Osteocyte (in vitro differentiated cells): Measurements from ENCODE around the gene ZSWIM9. TPM values are rescaled to one million over a fixed set of nuclear protein-coding genes. Genes with fewer than 3 reads are reported as not detected.

Experiments used
- DNase-seq: peaks from one replicate; pipeline ENCODE4 v3.0.0; 2021; ENCODE audit warnings: mixed read lengths; ENCODE audit not compliant: unreplicated experiment; ENCODE audit errors: extremely low spot score
- H3K27ac Mint-ChIP-seq: one replicate; pipeline ENCODE4 v1.8.0; 2021; ENCODE audit warnings: mild to moderate bottlenecking, mixed read lengths; ENCODE audit not compliant: unreplicated experiment
- H3K27me3 Mint-ChIP-seq: one replicate; pipeline ENCODE4 v1.8.0; 2021; ENCODE audit warnings: mixed read lengths; ENCODE audit not compliant: unreplicated experiment
- H3K36me3 Mint-ChIP-seq: one replicate; pipeline ENCODE4 v1.8.0; 2021; ENCODE audit warnings: mixed read lengths; ENCODE audit not compliant: unreplicated experiment
- H3K4me1 Mint-ChIP-seq: one replicate; pipeline ENCODE4 v1.8.0; 2021; ENCODE audit warnings: mixed read lengths; ENCODE audit not compliant: unreplicated experiment
- H3K4me3 Mint-ChIP-seq: one replicate; pipeline ENCODE4 v1.8.0; 2021; ENCODE audit warnings: mild to moderate bottlenecking, moderate library complexity, mixed read lengths; ENCODE audit not compliant: unreplicated experiment
- H3K9me3 Mint-ChIP-seq: one replicate; pipeline ENCODE4 v1.8.0; 2021; ENCODE audit warnings: mixed read lengths; ENCODE audit not compliant: unreplicated experiment
- total RNA-seq: library from RNA; stranded (reverse); gene quantifications from 2 replicates; pipeline ENCODE4 v1.2.1, GENCODE V29; 2021
- TF ChIP-seq, protein P1 (sequence below): fragments of 200-600 bp; sonication (generic); IDR thresholded peaks from 2 replicates; pipeline ENCODE4 v1.5.0; 2021; ENCODE audit warnings: antibody characterized with exemption, mild to moderate bottlenecking, moderate library complexity

Gene ZSWIM9
- total RNA-seq, 1 donor from 2014 or later, result 6.6 TPM

DNA sequence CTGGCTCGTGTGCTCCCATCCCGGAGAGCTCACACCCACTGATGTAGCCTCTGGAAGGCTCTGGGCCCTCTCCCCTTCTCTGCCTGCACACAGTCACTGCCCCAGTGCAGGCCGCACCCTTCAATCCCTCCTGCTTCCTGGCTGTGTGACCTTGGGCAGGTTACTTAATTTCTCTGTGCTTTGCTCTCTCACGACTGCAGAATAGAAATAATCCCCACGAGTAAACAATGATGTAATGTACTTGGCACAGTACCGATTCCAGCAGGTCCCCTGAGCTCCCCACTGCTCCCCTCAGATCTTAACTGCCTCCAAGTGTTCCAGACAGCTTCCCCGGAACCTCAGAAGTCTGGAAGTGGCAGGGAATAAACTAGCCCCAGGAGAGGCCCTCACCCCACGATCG is 16.5 kb upstream of the ZSWIM9 start:
- H3K27ac Mint-ChIP-seq, result peak overlapping the region; percentile 16
- peaks cover 15% of the 10 kb centered on the region for H3K36me3 Mint-ChIP-seq
- no peaks in the 10 kb centered on the region for H3K27me3 Mint-ChIP-seq
- H3K9me3 Mint-ChIP-seq, result no peaks in the 10 kb centered on the region
- TF ChIP-seq, protein P1, sequence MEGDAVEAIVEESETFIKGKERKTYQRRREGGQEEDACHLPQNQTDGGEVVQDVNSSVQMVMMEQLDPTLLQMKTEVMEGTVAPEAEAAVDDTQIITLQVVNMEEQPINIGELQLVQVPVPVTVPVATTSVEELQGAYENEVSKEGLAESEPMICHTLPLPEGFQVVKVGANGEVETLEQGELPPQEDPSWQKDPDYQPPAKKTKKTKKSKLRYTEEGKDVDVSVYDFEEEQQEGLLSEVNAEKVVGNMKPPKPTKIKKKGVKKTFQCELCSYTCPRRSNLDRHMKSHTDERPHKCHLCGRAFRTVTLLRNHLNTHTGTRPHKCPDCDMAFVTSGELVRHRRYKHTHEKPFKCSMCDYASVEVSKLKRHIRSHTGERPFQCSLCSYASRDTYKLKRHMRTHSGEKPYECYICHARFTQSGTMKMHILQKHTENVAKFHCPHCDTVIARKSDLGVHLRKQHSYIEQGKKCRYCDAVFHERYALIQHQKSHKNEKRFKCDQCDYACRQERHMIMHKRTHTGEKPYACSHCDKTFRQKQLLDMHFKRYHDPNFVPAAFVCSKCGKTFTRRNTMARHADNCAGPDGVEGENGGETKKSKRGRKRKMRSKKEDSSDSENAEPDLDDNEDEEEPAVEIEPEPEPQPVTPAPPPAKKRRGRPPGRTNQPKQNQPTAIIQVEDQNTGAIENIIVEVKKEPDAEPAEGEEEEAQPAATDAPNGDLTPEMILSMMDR, result no peak
- peaks cover 4% of the 10 kb centered on the region for H3K4me1 Mint-ChIP-seq
- no peak overlapping the region for H3K4me3 Mint-ChIP-seq
- DNase-seq, result no peak

DNA sequence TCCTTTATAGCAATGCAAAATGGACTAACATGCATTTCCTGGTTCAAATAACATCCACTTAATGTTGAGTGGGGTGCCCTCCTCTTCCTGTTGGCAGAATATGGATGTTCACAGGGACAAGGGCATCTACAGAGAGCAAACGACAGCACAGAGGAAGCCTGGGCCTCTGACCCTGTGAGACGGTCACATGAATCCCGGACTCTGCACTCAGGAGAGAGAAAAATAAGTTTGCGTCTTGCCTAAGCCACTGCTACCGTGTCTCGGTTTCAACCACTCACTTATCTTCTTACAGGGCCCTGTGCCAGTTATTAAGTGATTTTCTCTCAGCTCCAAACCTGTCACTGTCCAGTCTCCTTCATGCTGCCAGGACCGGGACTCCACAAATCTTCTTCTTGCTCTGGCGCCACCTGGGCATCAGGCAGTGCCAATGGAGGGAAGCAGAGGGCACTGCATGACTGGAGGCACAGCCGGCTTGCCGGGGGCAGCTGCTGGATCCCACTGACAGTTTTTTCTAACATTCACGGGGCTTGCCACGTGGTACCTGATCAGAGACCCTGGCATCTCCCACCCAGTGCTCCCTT is 12.2 kb upstream of the ZSWIM9 start:
- Mint-ChIP-seq H3K27ac (no peak overlapping the region), H3K36me3 (peaks cover 9% of the 10 kb centered on the region), H3K4me1 (no peaks in the 10 kb centered on the region), H3K4me3 (no peak overlapping the region), H3K27me3 (no peaks in the 10 kb centered on the region), H3K9me3 (no peaks in the 10 kb centered on the region)
- DNase-seq, result no peak
- TF ChIP-seq, protein P1, result no peak

DNA sequence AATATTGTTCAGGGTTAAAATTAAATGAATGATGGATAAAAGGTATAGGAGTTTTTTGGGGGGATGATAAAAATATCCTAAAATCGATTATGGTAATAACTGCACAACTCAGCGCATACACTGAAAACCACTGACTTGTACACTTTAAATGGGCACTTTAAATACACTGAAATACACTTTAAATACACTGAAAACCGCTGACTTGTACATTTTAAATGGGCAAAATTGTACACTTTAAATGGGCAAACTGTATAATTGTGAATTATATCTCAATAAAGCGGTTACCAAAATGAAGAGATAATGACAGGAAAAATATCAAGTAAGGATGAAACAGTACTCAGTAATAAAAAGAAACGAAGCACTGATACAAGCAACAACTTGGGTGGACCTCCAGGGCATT is 1.8 kb upstream of the ZSWIM9 start:
- DNase-seq, result no peak
- TF ChIP-seq, protein P1, result no peak
- Mint-ChIP-seq H3K9me3 (no peaks in the 10 kb centered on the region), H3K27ac (no peak overlapping the region), H3K4me1 (peaks cover 17% of the 10 kb centered on the region), H3K27me3 (no peaks in the 10 kb centered on the region), H3K4me3 (peak overlapping the region; percentile 97), H3K36me3 (no peaks in the 10 kb centered on the region)

DNA sequence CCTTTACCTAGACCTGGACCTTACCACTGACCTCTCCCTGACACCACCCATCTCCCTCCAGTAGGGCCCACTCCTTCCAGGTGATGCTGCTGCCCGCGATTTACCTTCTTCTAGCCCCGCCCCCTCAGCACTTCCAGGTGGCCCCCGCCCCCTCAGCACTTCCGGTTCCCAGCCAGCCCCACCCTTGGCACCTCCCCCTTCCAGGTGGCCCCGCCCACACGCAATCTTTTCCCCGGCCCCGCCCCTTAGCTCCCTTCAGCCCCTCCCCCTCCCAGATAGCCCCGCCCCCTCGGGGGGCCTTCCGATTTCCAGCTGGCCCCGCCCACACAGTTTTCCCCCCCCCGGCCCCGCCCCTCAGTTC is 922 bp upstream of the ZSWIM9 start:
- DNase-seq, result peak; percentile 89
- Mint-ChIP-seq H3K9me3 (no peaks in the 10 kb centered on the region), H3K27ac (peak overlapping the region; percentile 100), H3K27me3 (no peaks in the 10 kb centered on the region), H3K4me3 (peak overlapping the region; percentile 97), H3K4me1 (peaks cover 17% of the 10 kb centered on the region), H3K36me3 (peaks cover 3% of the 10 kb centered on the region)
- TF ChIP-seq, protein P1, result no peak

DNA sequence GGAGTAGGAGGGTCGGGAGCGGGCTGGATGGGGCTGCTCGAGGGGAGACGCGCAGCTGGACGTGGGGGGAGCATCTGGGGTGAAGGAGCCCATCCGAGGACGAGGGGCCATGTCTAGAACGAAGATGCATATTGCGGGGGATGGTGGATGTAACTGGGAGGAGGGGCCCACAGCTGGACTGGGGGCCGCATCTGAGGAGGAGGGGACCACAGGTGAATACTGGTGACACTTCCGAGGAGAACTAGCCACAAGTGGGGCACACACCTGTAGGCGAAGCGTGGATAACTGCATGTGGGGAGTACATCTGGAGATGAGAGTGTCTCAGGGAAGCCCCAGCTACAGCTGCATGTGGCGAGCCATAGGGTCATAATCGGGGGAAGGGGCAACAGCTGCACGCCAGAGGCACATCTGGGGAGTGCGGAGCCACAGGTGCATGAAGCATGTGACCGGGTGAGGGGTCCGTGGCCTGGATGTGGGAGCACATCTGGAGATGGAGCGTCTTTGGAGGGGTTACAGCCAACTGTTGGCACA is 402 bp downstream of the ZSWIM9 start:
- DNase-seq, result no peak
- no peaks in the 10 kb centered on the region for H3K9me3 Mint-ChIP-seq
- no peaks in the 10 kb centered on the region for H3K27me3 Mint-ChIP-seq
- TF ChIP-seq, protein P1, result no peak
- H3K36me3 Mint-ChIP-seq, result peaks cover 10% of the 10 kb centered on the region
- H3K4me3 Mint-ChIP-seq, result peak overlapping the region; percentile 97
- H3K4me1 Mint-ChIP-seq, result peaks cover 17% of the 10 kb centered on the region
- H3K27ac Mint-ChIP-seq, result peak overlapping the region; percentile 58
